Activated naive CD4-positive, alpha-beta T cell treated with anti-CD3 and anti-CD28 coated beads for 36 hours (primary cell): ENCODE data around the gene BOD1L1. TPM values are rescaled to one million over a fixed set of nuclear protein-coding genes. Genes with fewer than 3 reads are reported as not detected.

ENCODE experiments used
- CTCF ChIA-PET: fragments of 350-600 bp; sonication (Branson Sonifier 250); formaldehyde crosslinking; loops from one replicate; lab custom pipeline; 2021; ENCODE audit warnings: antibody characterized with exemption; lab: Charles Lee
- DNase-seq: peaks from one replicate; pipeline ENCODE4 v3.0.0-alpha.2; 2020
- H3K27ac Mint-ChIP-seq: one replicate; pipeline ENCODE4 v1.8.0; 2021; ENCODE audit warnings: mild to moderate bottlenecking, mixed read lengths
- H3K27me3 Mint-ChIP-seq: one replicate; pipeline ENCODE4 v1.8.0; 2021; ENCODE audit warnings: low read depth, mixed read lengths
- H3K36me3 Mint-ChIP-seq: one replicate; pipeline ENCODE4 v1.8.0; 2021; ENCODE audit warnings: low read depth, mixed read lengths
- H3K4me1 Mint-ChIP-seq: one replicate; pipeline ENCODE4 v1.8.0; 2021; ENCODE audit warnings: low read depth, mixed read lengths
- H3K4me3 Mint-ChIP-seq: one replicate; pipeline ENCODE4 v1.8.0; 2021; ENCODE audit warnings: mild to moderate bottlenecking, moderate library complexity, mixed read lengths
- H3K9me3 Mint-ChIP-seq: one replicate; pipeline ENCODE4 v1.8.0; 2021; ENCODE audit warnings: mixed read lengths
- intact Hi-C: fragments of 100-400 bp; cut with micrococcal nuclease; formaldehyde crosslinking; loops from one replicate; pipeline ENCODE4 v1.15.1; 2023
- total RNA-seq, 2 experiments: library from RNA; stranded (reverse); gene quantifications; one replicate each; pipeline ENCODE4 v1.2.3, GENCODE V29; 2021

BOD1L1 gene
- total RNA-seq, 2 experiments from 2014 or later = 24.2 to 24.3 TPM

DNA sequence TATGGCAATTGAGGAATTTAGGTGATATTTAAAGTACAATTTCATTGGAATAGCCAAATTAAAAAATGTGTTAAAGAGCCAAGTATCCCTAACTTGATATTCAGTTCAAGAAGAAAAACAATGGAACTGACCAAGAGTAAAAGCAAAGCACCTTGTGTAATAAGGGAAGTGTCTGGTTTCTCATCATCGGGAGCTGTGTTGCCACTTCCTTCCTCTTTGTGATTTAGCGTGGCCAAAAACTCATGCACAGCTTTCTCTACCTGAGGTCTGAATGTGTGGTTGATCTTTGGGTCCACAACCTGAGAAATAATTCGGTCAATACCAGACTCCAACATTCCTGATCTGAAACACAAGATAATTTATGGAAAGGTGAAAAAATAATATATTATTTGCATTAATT, 12.4 kb downstream of the BOD1L1 start:
- H3K9me3 Mint-ChIP-seq = no peaks in the 10 kb centered on the region
- H3K36me3 Mint-ChIP-seq = peaks cover 30% of the 10 kb centered on the region
- no peak overlapping the region for H3K4me3 Mint-ChIP-seq
- CTCF ChIA-PET = interaction anchor here (0.7 kb wide), 1 partner anchor 90 kb away, joined by 3 read pairs; no protein-coding TSS in a partner anchor
- H3K27ac Mint-ChIP-seq = no peak overlapping the region
- intact Hi-C loops = no loop called here
- DNase-seq = no peak
- no peaks in the 10 kb centered on the region for H3K27me3 Mint-ChIP-seq
- peaks cover 21% of the 10 kb centered on the region for H3K4me1 Mint-ChIP-seq

DNA sequence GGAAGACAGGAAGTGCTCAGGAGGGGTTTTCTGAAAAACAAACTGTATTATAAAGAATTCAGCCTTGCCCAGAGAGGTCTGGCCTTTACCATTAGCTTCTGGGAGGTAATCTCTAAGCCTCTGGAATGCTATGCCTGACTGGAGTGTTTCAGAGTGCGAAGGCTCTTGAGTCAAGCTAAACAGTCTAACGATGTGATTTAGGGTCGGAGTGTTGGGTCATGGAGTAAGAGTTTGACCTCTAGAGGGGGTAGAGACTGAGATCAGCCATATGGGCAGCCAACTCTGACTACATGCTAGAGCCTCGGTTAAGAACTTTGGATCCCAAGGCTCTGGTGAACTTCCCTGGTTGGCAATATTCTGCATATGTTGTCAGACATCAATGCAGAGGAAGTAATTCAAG, 15.0 kb downstream of the BOD1L1 start:
- H3K9me3 Mint-ChIP-seq = no peaks in the 10 kb centered on the region
- H3K4me1 Mint-ChIP-seq = peaks cover 14% of the 10 kb centered on the region
- H3K27me3 Mint-ChIP-seq = no peaks in the 10 kb centered on the region
- peaks cover 33% of the 10 kb centered on the region for H3K36me3 Mint-ChIP-seq
- intact Hi-C loops = no loop called here
- no peak for DNase-seq
- no peak overlapping the region for H3K27ac Mint-ChIP-seq
- H3K4me3 Mint-ChIP-seq = no peak overlapping the region
- CTCF ChIA-PET = interaction anchor here (0.6 kb wide), 2 partner anchors 179 to 1176 kb away, joined by 3 to 4 read pairs; no protein-coding TSS in a partner anchor

DNA sequence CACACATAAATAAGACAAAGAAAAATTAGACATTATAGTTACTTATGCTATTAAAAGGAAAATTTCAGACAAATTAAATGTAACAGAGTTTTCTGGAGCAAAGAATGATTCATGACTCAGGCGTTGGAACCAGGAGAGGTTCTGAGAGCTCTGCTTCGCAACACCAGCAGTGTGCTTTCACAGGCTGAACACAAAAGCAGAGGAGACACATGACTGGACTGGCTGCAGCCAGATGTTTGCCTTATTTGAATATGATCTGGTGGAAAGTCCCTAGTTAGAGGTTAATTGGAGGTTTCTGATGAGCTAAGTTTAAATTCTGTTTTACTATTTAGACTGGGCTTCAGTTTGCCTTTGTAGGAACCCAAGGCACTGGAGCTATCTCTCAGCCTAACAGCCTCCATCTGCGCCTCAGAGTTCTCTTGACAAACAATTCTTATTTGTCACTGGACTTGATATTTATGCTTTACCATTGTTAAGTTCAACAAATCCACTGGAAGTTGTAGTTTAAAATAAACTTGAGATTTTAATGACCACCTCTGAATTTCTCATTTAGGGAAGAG, 16.2 kb downstream of the BOD1L1 start:
- peaks cover 38% of the 10 kb centered on the region for H3K36me3 Mint-ChIP-seq
- H3K27ac Mint-ChIP-seq = no peak overlapping the region
- no peaks in the 10 kb centered on the region for H3K9me3 Mint-ChIP-seq
- H3K4me1 Mint-ChIP-seq = peaks cover 11% of the 10 kb centered on the region
- no peaks in the 10 kb centered on the region for H3K27me3 Mint-ChIP-seq
- intact Hi-C loops = no loop called here
- no peak overlapping the region for H3K4me3 Mint-ChIP-seq
- no peak for DNase-seq
- CTCF ChIA-PET = interaction anchor here (0.7 to 1.0 kb wide), 2 partner anchors 13 to 43 kb away, joined by 3 to 4 read pairs; no protein-coding TSS in a partner anchor

DNA sequence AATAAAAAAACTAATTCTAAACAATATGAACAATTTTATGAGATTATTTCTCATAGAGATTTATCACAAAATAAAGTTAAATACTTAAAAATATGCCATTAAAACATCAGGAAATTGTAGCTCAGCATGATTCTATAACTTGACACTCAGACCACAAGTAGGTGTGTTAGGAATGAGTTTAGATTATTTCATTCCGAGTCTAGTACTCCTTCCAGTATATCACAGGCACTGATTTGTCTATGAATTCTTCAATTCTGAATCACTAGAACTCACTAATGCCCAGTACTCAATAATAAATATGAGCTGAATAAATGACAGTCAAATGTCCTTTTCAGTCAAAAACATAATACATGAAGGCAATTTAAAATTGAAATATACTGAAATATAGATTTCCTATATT, 22.2 kb downstream of the BOD1L1 start:
- no peaks in the 10 kb centered on the region for H3K4me1 Mint-ChIP-seq
- no peak overlapping the region for H3K4me3 Mint-ChIP-seq
- no peak overlapping the region for H3K27ac Mint-ChIP-seq
- DNase-seq = no peak
- intact Hi-C loops = no loop called here
- H3K36me3 Mint-ChIP-seq = peaks cover 63% of the 10 kb centered on the region
- H3K9me3 Mint-ChIP-seq = no peaks in the 10 kb centered on the region
- CTCF ChIA-PET = no interaction called here
- H3K27me3 Mint-ChIP-seq = no peaks in the 10 kb centered on the region

DNA sequence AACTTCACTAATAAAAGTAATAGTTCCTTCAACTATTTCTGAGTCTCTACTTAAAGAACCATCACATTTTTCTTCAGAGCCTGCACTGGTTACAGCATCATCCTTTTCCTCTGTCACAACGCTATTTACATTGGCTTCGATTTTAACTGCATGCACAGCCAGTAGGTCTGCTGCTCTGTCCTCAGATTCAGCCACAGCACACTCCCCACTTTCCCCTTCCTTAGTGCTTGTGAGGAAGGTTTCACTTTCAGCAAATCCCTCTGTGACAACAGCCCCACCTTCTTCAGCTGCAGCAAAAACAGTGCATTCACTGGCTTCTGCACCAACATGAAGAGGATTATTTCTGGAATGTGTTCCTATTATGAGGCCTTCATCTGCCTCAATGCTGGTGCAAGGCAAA, 25.7 kb downstream of the BOD1L1 start:
- no peaks in the 10 kb centered on the region for H3K4me1 Mint-ChIP-seq
- peaks cover 56% of the 10 kb centered on the region for H3K36me3 Mint-ChIP-seq
- no peak for DNase-seq
- no peaks in the 10 kb centered on the region for H3K27me3 Mint-ChIP-seq
- intact Hi-C loops = no loop called here
- no peaks in the 10 kb centered on the region for H3K9me3 Mint-ChIP-seq
- no peak overlapping the region for H3K4me3 Mint-ChIP-seq
- no peak overlapping the region for H3K27ac Mint-ChIP-seq
- CTCF ChIA-PET = no interaction called here

DNA sequence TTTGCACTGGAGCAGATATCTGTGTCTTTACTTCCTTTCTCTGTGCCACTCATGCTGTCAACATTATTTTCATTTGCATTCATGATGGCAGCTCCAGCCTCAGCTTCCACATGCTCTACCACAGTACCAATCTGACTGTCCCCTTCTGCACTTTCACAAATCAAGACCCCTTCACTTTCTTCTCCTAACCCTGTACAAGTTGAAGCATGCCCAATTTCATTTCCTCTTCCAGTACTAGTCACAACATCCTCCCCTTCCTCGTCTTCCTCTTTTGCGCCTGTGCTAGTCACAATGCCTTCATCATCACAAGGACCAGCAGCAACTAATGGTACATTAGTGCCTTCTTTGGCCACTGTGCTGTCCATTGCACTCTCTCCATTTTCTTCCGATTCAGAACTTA, 26.5 kb downstream of the BOD1L1 start:
- Mint-ChIP-seq H3K36me3 (peaks cover 59% of the 10 kb centered on the region), H3K4me1 (no peaks in the 10 kb centered on the region)
- CTCF ChIA-PET = no interaction called here

DNA sequence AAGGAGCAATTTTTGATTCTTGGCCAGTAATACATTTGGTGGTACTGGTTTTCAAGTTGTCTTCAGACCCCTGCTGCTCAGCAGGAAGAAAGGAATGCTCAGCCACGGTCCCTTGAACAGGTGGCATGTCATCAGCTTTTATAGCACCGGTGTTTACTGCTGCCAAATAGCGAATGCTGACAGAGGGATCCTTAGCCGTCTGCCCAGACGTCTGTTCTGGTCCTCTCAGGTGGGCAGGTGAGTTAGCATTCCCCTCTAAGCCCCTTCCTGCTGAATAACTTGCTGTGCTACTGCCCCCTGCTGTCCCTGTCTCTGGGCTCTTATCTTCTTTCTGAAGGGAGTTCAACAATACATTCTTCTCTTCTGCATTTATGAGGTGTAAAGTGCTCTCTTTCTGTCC, 28.4 kb downstream of the BOD1L1 start:
- CTCF ChIA-PET = interaction anchor here (1.5 kb wide), 1 partner anchor 12 kb away, joined by 3 read pairs; no protein-coding TSS in a partner anchor
- H3K4me3 Mint-ChIP-seq = no peak overlapping the region
- DNase-seq = no peak
- no peak overlapping the region for H3K27ac Mint-ChIP-seq
- intact Hi-C loops = no loop called here
- H3K9me3 Mint-ChIP-seq = no peaks in the 10 kb centered on the region
- no peaks in the 10 kb centered on the region for H3K4me1 Mint-ChIP-seq
- H3K27me3 Mint-ChIP-seq = no peaks in the 10 kb centered on the region
- H3K36me3 Mint-ChIP-seq = peaks cover 60% of the 10 kb centered on the region

More for the DNA sequence above, 26.5 kb downstream of the BOD1L1 start:
- Mint-ChIP-seq H3K27me3 (no peaks in the 10 kb centered on the region), H3K4me3 (no peak overlapping the region), H3K27ac (no peak overlapping the region), H3K9me3 (no peaks in the 10 kb centered on the region)
- no peak for DNase-seq
- intact Hi-C loops = no loop called here

DNA sequence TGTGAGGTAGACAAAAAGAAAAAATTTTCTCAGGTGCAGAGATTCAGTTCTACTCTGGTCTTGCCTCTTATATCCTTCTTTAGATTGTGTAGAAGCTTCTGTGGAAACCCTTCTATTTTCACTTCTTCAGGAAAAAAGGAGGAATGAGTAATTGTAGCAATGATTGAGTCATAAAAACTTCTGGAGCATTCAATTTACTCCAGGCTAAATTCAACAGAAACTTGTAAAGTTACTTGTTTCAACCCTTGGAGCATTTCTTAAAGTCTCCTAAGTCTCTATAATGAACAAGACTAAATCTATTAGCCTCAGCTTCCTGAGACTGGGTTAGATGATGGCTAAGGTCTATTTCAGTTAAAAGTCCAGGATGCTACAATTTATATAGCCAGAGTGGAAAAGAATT, 29.9 kb downstream of the BOD1L1 start:
- Mint-ChIP-seq H3K36me3 (peaks cover 50% of the 10 kb centered on the region), H3K9me3 (no peaks in the 10 kb centered on the region), H3K27ac (no peak overlapping the region), H3K4me3 (no peak overlapping the region), H3K4me1 (no peaks in the 10 kb centered on the region), H3K27me3 (no peaks in the 10 kb centered on the region)
- CTCF ChIA-PET = interaction anchor here (1.5 kb wide), 1 partner anchor 14 kb away, joined by 3 read pairs; no protein-coding TSS in a partner anchor
- intact Hi-C loops = no loop called here
- no peak for DNase-seq

DNA sequence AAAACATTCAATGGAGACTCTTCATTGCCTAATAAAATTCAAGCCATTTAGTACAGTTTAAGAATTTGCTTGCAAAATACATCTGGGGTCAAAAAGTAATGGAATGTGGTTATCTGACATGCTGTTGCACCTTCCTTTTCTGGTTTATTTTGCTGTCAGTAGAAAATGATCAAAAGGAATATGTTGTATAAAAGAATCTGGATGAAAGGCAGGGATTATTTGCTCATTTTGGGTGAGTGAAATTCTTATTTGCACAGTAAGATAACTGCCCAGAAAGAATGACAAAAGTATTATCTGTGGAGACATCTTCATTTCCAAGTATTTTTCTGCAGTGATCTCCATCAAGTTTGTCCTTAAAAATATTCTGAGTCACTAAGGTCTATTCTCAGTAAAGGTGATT, 30.4 kb downstream of the BOD1L1 start:
- no peaks in the 10 kb centered on the region for H3K4me1 Mint-ChIP-seq
- H3K27ac Mint-ChIP-seq = no peak overlapping the region
- CTCF ChIA-PET = no interaction called here
- no peak overlapping the region for H3K4me3 Mint-ChIP-seq
- H3K36me3 Mint-ChIP-seq = peaks cover 47% of the 10 kb centered on the region
- H3K27me3 Mint-ChIP-seq = no peaks in the 10 kb centered on the region
- DNase-seq = no peak
- intact Hi-C loops = no loop called here
- no peaks in the 10 kb centered on the region for H3K9me3 Mint-ChIP-seq

DNA sequence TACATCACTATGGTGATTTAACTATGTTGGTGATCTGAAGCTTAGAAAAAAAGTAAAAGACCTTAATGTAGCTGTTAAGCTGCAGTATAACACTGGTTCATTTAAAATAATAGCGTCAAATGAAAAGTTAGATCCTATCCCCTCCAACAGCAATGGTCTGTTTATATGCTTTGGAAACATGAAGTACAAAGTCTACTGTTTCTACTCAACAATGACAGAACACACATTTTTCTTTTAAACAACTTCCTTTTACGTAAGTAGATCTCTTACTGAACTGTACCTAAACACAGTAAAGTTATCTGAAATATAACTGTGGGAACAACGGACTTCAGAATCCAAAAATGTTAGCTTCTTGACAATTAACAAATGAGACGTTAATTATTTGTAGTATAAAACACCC, 35.3 kb downstream of the BOD1L1 start:
- no peak overlapping the region for H3K4me3 Mint-ChIP-seq
- H3K36me3 Mint-ChIP-seq = peaks cover 33% of the 10 kb centered on the region
- H3K27ac Mint-ChIP-seq = no peak overlapping the region
- no peaks in the 10 kb centered on the region for H3K27me3 Mint-ChIP-seq
- no peak for DNase-seq
- H3K4me1 Mint-ChIP-seq = no peaks in the 10 kb centered on the region
- intact Hi-C loops = no loop called here
- CTCF ChIA-PET = no interaction called here
- H3K9me3 Mint-ChIP-seq = no peaks in the 10 kb centered on the region

DNA sequence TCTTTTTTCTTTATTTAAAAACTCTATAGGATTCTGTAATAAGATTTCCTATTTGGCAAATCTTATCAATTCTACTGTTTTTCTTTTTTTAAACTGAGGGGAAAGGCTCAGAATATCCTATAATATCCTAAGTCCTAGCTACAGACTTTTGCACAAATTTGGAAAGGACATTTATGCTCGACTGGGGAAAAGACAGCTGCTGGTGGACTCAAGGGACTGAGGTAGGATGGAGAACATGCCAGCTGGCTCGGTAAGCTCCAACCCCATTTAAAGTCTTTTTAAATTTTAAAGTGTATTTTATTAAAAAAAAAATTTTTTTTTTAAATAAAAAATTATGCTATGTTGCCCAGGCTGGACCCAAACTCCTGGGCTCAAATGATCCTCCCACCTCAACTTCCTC, 36.8 kb downstream of the BOD1L1 start:
- Mint-ChIP-seq H3K9me3 (no peaks in the 10 kb centered on the region), H3K36me3 (peaks cover 22% of the 10 kb centered on the region), H3K4me3 (no peak overlapping the region), H3K27ac (no peak overlapping the region), H3K27me3 (no peaks in the 10 kb centered on the region), H3K4me1 (no peaks in the 10 kb centered on the region)
- CTCF ChIA-PET = interaction anchor here (0.7 kb wide), 1 partner anchor 729 kb away, joined by 3 read pairs; no protein-coding TSS in a partner anchor
- no peak for DNase-seq
- intact Hi-C loops = no loop called here

DNA sequence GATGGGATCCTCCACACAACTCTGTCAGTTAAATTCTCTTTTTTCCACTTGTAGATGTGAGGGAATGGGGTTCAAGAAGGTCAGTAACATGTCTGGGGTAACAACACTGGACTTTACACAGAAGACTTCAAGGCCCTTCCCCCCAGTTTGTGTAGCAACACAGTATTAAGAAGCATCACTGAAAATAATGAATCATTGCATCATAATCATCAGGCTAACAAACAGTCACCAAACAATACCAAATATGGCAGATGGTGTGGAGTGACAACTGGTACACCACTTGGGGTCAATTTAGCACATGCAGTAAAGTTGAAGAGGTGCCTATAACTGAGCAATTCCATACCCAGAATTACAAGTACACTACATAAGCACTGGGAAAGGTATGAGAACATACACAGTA, 38.6 kb downstream of the BOD1L1 start:
- no peaks in the 10 kb centered on the region for H3K27me3 Mint-ChIP-seq
- peaks cover 17% of the 10 kb centered on the region for H3K36me3 Mint-ChIP-seq
- no peak overlapping the region for H3K27ac Mint-ChIP-seq
- CTCF ChIA-PET = no interaction called here
- no peak for DNase-seq
- H3K4me3 Mint-ChIP-seq = no peak overlapping the region
- intact Hi-C loops = no loop called here
- no peaks in the 10 kb centered on the region for H3K4me1 Mint-ChIP-seq
- no peaks in the 10 kb centered on the region for H3K9me3 Mint-ChIP-seq

DNA sequence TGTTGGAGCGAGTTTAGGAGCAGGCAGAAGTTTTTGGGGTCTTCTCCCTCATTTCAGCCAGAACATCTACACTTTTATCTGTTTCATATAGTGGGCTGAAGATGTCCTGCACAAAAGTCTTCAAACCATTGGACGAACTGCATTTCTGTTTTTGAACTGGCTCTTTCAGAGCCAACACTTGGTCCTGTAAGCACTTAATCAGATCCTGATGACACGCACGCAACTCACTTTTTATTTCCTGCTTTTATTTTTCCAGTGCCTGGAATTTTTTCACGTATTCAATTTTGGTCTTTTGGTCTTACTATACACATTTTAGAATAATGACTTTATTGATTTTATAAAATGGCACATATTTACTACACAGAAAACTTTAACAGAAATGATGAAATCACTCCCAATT, 43.0 kb downstream of the BOD1L1 start:
- no peak for DNase-seq
- intact Hi-C loops = no loop called here
- Mint-ChIP-seq H3K4me1 (no peaks in the 10 kb centered on the region), H3K4me3 (no peak overlapping the region), H3K27ac (no peak overlapping the region), H3K36me3 (peaks cover 22% of the 10 kb centered on the region), H3K27me3 (no peaks in the 10 kb centered on the region), H3K9me3 (no peaks in the 10 kb centered on the region)
- CTCF ChIA-PET = no interaction called here
